GM19324 (cell line): ENCODE measurements around the gene NFKBIZ.
A peak's percentile ranks its signal among the peaks of the same experiment; 100 is the strongest.

Source experiments
- ATAC-seq: cut with Tn5 transposase; IDR thresholded peaks from one replicate; pipeline ENCODE4 v1.9.1; 2021; ENCODE audit warnings: mild to moderate bottlenecking, moderate library complexity; ENCODE audit not compliant: unreplicated experiment, low FRiP score

The NFKBIZ gene

GRCh38 chr3:101848754-101849713, at the start of gene NFKBIZ:
Gene NFKBIZ (plus strand): TSS chr3:101849514. CDS start chr3:101849629, 115 bp downstream.
- ATAC-seq = peak; percentile 87

GRCh38 chr3:101801174-101801573, 48.1 kb upstream of the NFKBIZ start:
- no peak for ATAC-seq

GRCh38 chr3:101802179-101802578, 47.1 kb upstream of the NFKBIZ start:
- no peak for ATAC-seq

GRCh38 chr3:101803173-101803782, 46.0 kb upstream of the NFKBIZ start:
- peak; percentile 92 for ATAC-seq

- no peak for ATAC-seq
Observed at GRCh38 chr3:101803939-101804338, 45.4 kb upstream of the NFKBIZ start.

GRCh38 chr3:101806491-101806890, 42.8 kb upstream of the NFKBIZ start:
- ATAC-seq = no peak

- peak; percentile 51 for ATAC-seq
Observed at GRCh38 chr3:101807888-101808287, 41.4 kb upstream of the NFKBIZ start.

GRCh38 chr3:101809178-101810021, 39.9 kb upstream of the NFKBIZ start:
- ATAC-seq = no peak

GRCh38 chr3:101810022-101810418, 39.3 kb upstream of the NFKBIZ start:
- no peak for ATAC-seq

- ATAC-seq = no peak
Observed at GRCh38 chr3:101811875-101812274, 37.4 kb upstream of the NFKBIZ start.

GRCh38 chr3:101812895-101813294, 36.4 kb upstream of the NFKBIZ start:
- ATAC-seq = no peak

- no peak for ATAC-seq
Observed at GRCh38 chr3:101813817-101814440, 35.4 kb upstream of the NFKBIZ start.

- no peak for ATAC-seq
Observed at GRCh38 chr3:101814835-101815234, 34.5 kb upstream of the NFKBIZ start.

- no peak for ATAC-seq
Observed at GRCh38 chr3:101816215-101817149, 32.8 kb upstream of the NFKBIZ start.

- ATAC-seq = no peak
Observed at GRCh38 chr3:101817992-101818391, 31.3 kb upstream of the NFKBIZ start.

GRCh38 chr3:101819649-101820206, 29.6 kb upstream of the NFKBIZ start:
- ATAC-seq = no peak

- no peak for ATAC-seq
Observed at GRCh38 chr3:101821503-101821902, 27.8 kb upstream of the NFKBIZ start.

- ATAC-seq = no peak
Observed at GRCh38 chr3:101823525-101823924, 25.8 kb upstream of the NFKBIZ start.

- ATAC-seq = no peak
Observed at GRCh38 chr3:101824702-101825101, 24.6 kb upstream of the NFKBIZ start.
